ENCODE measurements around the gene DIP2A. TPM values are rescaled to one million over a fixed set of nuclear protein-coding genes. Genes with fewer than 3 reads are reported as not detected.
"Not testable (repeated sequence)": the region's sequence is repeated elsewhere in the genome, so short reads cannot be mapped to it uniquely, and the experiment has no call there.

DIP2A gene
- total RNA-seq, 1 experiment from 2014 or later = 22.9 TPM

DNA sequence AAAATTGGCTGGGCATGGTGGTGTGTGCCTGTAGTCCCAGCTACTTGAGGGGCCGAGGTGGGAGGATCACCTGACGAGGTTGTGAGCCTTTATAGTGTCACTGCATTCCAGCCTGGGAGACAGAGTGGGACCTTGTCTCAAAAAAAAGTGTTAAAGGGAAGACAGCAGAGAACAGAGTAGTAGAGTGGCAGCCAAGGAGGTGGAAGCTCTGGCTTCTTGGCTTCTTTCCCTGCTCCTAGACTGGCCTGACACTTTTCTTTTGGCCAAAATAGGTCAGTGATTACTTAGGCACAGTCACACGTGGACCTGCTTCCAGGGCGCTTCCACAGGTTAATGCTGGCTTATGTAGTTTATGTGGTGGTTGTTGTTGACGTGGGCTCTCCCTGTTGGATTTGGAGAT, 3.2 kb downstream of the DIP2A start:
- in situ Hi-C loops (cut with HindIII; ENCODE audit: low pct_unique_long_range_greater_than_20kb, low sequenced_read_pairs) = no loop called here
- CTCF ChIA-PET = no interaction called here
- BruUV-seq (replicated peaks) = no TSS peak
- Histone ChIP-seq H3K27me3 (ENCODE audit: control insufficient read depth, insufficient read depth, low read length) (no peaks in the 10 kb centered on the region), H3K9me3 (ENCODE audit: control insufficient read depth, insufficient read depth, low read depth, low read length) (no peaks in the 10 kb centered on the region), H3K27ac (ENCODE audit: low read length) (no peak overlapping the region), H3K4me3 (ENCODE audit: low read depth in 2 of 2, low read length in 2 of 2) (no peak overlapping the region), H3K36me3 (ENCODE audit: control insufficient read depth, insufficient read depth, low read length) (peaks cover 9% of the 10 kb centered on the region; the same call in 1 of the 2 replicates), H3K4me1 (ENCODE audit: control insufficient read depth, insufficient read depth, low read length) (peaks cover 3% of the 10 kb centered on the region; the same call in 1 of the 2 replicates)
- TF ChIP-seq CTCF (IDR thresholded peaks at IDR 0.05) (no peak), TCF7L2 (IDR thresholded peaks at IDR 0.05; ENCODE audit: low read depth, low read length) (no peak), SIN3A (IDR thresholded peaks at IDR 0.05; ENCODE audit: borderline replicate concordance, insufficient read depth, low read depth, low read length) (no peak), REST (IDR thresholded peaks at IDR 0.05; ENCODE audit: insufficient read depth in 1 of 2, low read depth in 2 of 2, low read length in 1 of 2) (no peak), POLR2AphosphoS5 (IDR thresholded peaks at IDR 0.05; ENCODE audit: low read depth, low read length) (no peak)
- ATAC-seq = no peak
- DNase-seq (ENCODE audit: low read depth, low spot score) = no peak
- POLR2A ChIA-PET = no interaction called here
- intact Hi-C loops (cut with micrococcal nuclease; ENCODE audit: unreplicated experiment) = no loop called here

GRCh38 chr21:46465153-46465552, 6.5 kb downstream of the DIP2A start:
- H3K9me3 ChIP-seq (ENCODE audit: control insufficient read depth, insufficient read depth, low read depth, low read length); in situ Hi-C loops (cut with HindIII; ENCODE audit: low pct_unique_long_range_greater_than_20kb, low sequenced_read_pairs); POLR2A ChIA-PET; intact Hi-C loops (cut with micrococcal nuclease; ENCODE audit: unreplicated experiment); H3K27ac ChIP-seq (ENCODE audit: low read length); H3K27me3 ChIP-seq (ENCODE audit: control insufficient read depth, insufficient read depth, low read length); DNase-seq (ENCODE audit: low read depth, low spot score); BruUV-seq (replicated peaks); ATAC-seq; H3K4me3 ChIP-seq (ENCODE audit: low read depth in 2 of 2, low read length in 2 of 2); H3K36me3 ChIP-seq (ENCODE audit: control insufficient read depth, insufficient read depth, low read length); H3K4me1 ChIP-seq (ENCODE audit: control insufficient read depth, insufficient read depth, low read length); CTCF ChIA-PET: not testable (repeated sequence)

- ChIA-PET CTCF (no interaction called here), POLR2A (no interaction called here)
- Histone ChIP-seq H3K4me1 (ENCODE audit: control insufficient read depth, insufficient read depth, low read length) (no peaks in the 10 kb centered on the region), H3K27me3 (ENCODE audit: control insufficient read depth, insufficient read depth, low read length) (no peaks in the 10 kb centered on the region), H3K9me3 (ENCODE audit: control insufficient read depth, insufficient read depth, low read depth, low read length) (no peaks in the 10 kb centered on the region), H3K36me3 (ENCODE audit: control insufficient read depth, insufficient read depth, low read length) (0 out of 2 replicates have a peak, but pooled peaks cover 2% of the 10 kb centered on the region), H3K4me3 (ENCODE audit: low read depth in 2 of 2, low read length in 2 of 2) (no peak overlapping the region), H3K27ac (ENCODE audit: low read length) (no peak overlapping the region)
- in situ Hi-C loops (cut with HindIII; ENCODE audit: low pct_unique_long_range_greater_than_20kb, low sequenced_read_pairs) (no loop called here), intact Hi-C loops (cut with micrococcal nuclease; ENCODE audit: unreplicated experiment) (no loop called here)
- no peak for ATAC-seq
- BruUV-seq (replicated peaks) = no TSS peak
- no peak for DNase-seq (ENCODE audit: low read depth, low spot score)
- TF ChIP-seq CTCF (IDR thresholded peaks at IDR 0.05) (no peak), POLR2AphosphoS5 (IDR thresholded peaks at IDR 0.05; ENCODE audit: low read depth, low read length) (no peak), TCF7L2 (IDR thresholded peaks at IDR 0.05; ENCODE audit: low read depth, low read length) (no peak), SIN3A (IDR thresholded peaks at IDR 0.05; ENCODE audit: borderline replicate concordance, insufficient read depth, low read depth, low read length) (no peak), REST (IDR thresholded peaks at IDR 0.05; ENCODE audit: insufficient read depth in 1 of 2, low read depth in 2 of 2, low read length in 1 of 2) (no peak)
Measured at GRCh38 chr21:46465651-46466050, 7.0 kb downstream of the DIP2A start.
